GM18951 (cell line): ENCODE data around the gene TMEM39B.
"Not testable (repeated sequence)": the region's sequence is repeated elsewhere in the genome, so short reads cannot be mapped to it uniquely, and the experiment has no call there.

Experiments
- POLR2A ChIP-seq: IDR thresholded peaks from 4 replicates; pipeline ENCODE4 v1.6.1; 2011; ENCODE audit warnings: mild to moderate bottlenecking; ENCODE audit not compliant: insufficient read length, insufficient read depth; ENCODE audit errors: extremely low read depth
- in situ Hi-C: fragments of 300-500 bp; cut with MboI; formaldehyde crosslinking; loops from one replicate; pipeline ENCODE4 v1.12.0; 2022; ENCODE audit warnings: low sequenced_read_pairs, mixed read lengths, inconsistent platforms; ENCODE audit not compliant: unreplicated experiment

The TMEM39B gene

GRCh38 chr1:32077451-32077850 lies 4.7 kb downstream of the TMEM39B start:
- in situ Hi-C loops = no loop called here
- no peak for TF ChIP-seq POLR2A

GRCh38 chr1:32082022-32082421 lies 9.3 kb downstream of the TMEM39B start:
- no peak for TF ChIP-seq POLR2A
- in situ Hi-C loops = no loop called here

- in situ Hi-C loops = not testable (repeated sequence)
These were observed 13.6 kb downstream of the TMEM39B start for GRCh38 chr1:32086381-32086780.

GRCh38 chr1:32091176-32091575 lies 18.4 kb downstream of the TMEM39B start:
- in situ Hi-C loops = no loop called here
- TF ChIP-seq POLR2A = no peak

- no peak for TF ChIP-seq POLR2A
- in situ Hi-C loops = no loop called here
These were observed 18.9 kb downstream of the TMEM39B start for GRCh38 chr1:32091591-32091990.

- no peak for TF ChIP-seq POLR2A
- in situ Hi-C loops = no loop called here
These were observed 22.2 kb downstream of the TMEM39B start for GRCh38 chr1:32094746-32095521.

GRCh38 chr1:32099426-32099825 lies 26.7 kb downstream of the TMEM39B start:
- in situ Hi-C loops = no loop called here
- TF ChIP-seq POLR2A = no peak

GRCh38 chr1:32100359-32100758 lies 27.6 kb downstream of the TMEM39B start:
- TF ChIP-seq POLR2A = no peak
- in situ Hi-C loops = no loop called here

GRCh38 chr1:32100807-32101708 lies 28.3 kb downstream of the TMEM39B start:
- in situ Hi-C loops = no loop called here
- no peak for TF ChIP-seq POLR2A

GRCh38 chr1:32104127-32104526 lies 31.4 kb downstream of the TMEM39B start:
- no peak for TF ChIP-seq POLR2A
- in situ Hi-C loops = no loop called here

- in situ Hi-C loops = no loop called here
- no peak for TF ChIP-seq POLR2A
These were observed 32.6 kb downstream of the TMEM39B start for GRCh38 chr1:32105338-32105737.

- no peak for TF ChIP-seq POLR2A
- in situ Hi-C loops = no loop called here
These were observed 34.0 kb downstream of the TMEM39B start for GRCh38 chr1:32106663-32107275.
